T-helper 2 cell treated with Interferon-gamma antibody and Interleukin-4, amounts not matched to agents 100 ng/mL and 5 ng/mL, for 36 hours (primary cell): ENCODE data around the gene CSNK1E. TPM values are rescaled to one million over a fixed set of nuclear protein-coding genes. Genes with fewer than 3 reads are reported as not detected.

Experiments
- intact Hi-C: fragments of 100-400 bp; cut with micrococcal nuclease; formaldehyde crosslinking; loops from one replicate; pipeline ENCODE4 v1.15.1; 2023
- total RNA-seq: library from RNA; stranded (reverse); gene quantifications from 2 replicates; pipeline ENCODE4 v1.2.3, GENCODE V29; 2022

Gene CSNK1E
- total RNA-seq, 1 donor from 2014 or later, result 94.6 TPM

- intact Hi-C loops, result no loop called here
Observed at GRCh38 chr22:38335077-38335476, 17.8 kb upstream of the CSNK1E start.

GRCh38 chr22:38327805-38328204, 10.6 kb upstream of the CSNK1E start:
- intact Hi-C loops, result no loop called here

GRCh38 chr22:38327396-38327795, 10.2 kb upstream of the CSNK1E start:
- intact Hi-C loops, result no loop called here

- intact Hi-C loops, result no loop called here
Observed at GRCh38 chr22:38325587-38325986, 8.4 kb upstream of the CSNK1E start.

- intact Hi-C loops, result no loop called here
Observed at GRCh38 chr22:38320605-38321402, 3.6 kb upstream of the CSNK1E start.

GRCh38 chr22:38318792-38319773, 1.9 kb upstream of the CSNK1E start:
- intact Hi-C loops, result loop anchor here (5.0 kb wide), 2 partner anchors 117 to 253 kb away; partner anchors contain the start of genes DMC1 and MAFF

GRCh38 chr22:38317995-38318715, 922 bp upstream of the CSNK1E start:
- intact Hi-C loops, result loop anchor here (5.0 kb wide), 2 partner anchors 116 to 254 kb away; partner anchors contain the start of genes DMC1 and MAFF

- intact Hi-C loops, result loop anchor here (1.0 to 5.0 kb wide), 3 partner anchors 43 to 256 kb away; partner anchors contain the start of genes DMC1, MAFF and TMEM184B
Observed at GRCh38 chr22:38316364-38317121, 690 bp downstream of the CSNK1E start.

GRCh38 chr22:38315823-38316363, 1.3 kb downstream of the CSNK1E start:
- intact Hi-C loops, result loop anchor here (1.0 to 5.0 kb wide), 3 partner anchors 43 to 256 kb away; partner anchors contain the start of genes DMC1, MAFF and TMEM184B

GRCh38 chr22:38314933-38315822, 2.1 kb downstream of the CSNK1E start:
- intact Hi-C loops, result loop anchor here (5.0 kb wide), 2 partner anchors 113 to 257 kb away; partner anchors contain the start of genes DMC1 and MAFF

GRCh38 chr22:38314051-38314932, 2.9 kb downstream of the CSNK1E start:
- intact Hi-C loops, result no loop called here

- intact Hi-C loops, result no loop called here
Observed at GRCh38 chr22:38313384-38313955, 3.8 kb downstream of the CSNK1E start.

- intact Hi-C loops, result no loop called here
Observed at GRCh38 chr22:38312261-38312800, 4.9 kb downstream of the CSNK1E start.

GRCh38 chr22:38311323-38311620, 6.0 kb downstream of the CSNK1E start:
- intact Hi-C loops, result no loop called here

GRCh38 chr22:38310518-38311322, 6.5 kb downstream of the CSNK1E start:
- intact Hi-C loops, result no loop called here
